Peyer's patch (tissue), 4 donors: Measurements from ENCODE around the gene TRAPPC12. TPM values are rescaled to one million over a fixed set of nuclear protein-coding genes. Genes with fewer than 3 reads are reported as not detected.
A peak's percentile ranks its signal among the peaks of the same experiment; 100 is the strongest.

Source experiments
- DNase-seq, 3 donors: peaks; one replicate each; pipeline ENCODE4 v3.0.0-alpha.2; 2017 to 2019
- H3K27ac ChIP-seq, 4 donors: fragments of 200-600 bp; sonication (generic); one replicate each; pipeline ENCODE4 v1.5.1; 2016 to 2019
- H3K27me3 ChIP-seq, 2 donors: fragments of 200-600 bp; sonication (generic); one replicate each; pipeline ENCODE4 v1.5.1; 2019
- H3K36me3 ChIP-seq, 3 donors: fragments of 200-600 bp; sonication (generic); one replicate each; pipeline ENCODE4 v1.5.1; 2016 to 2019
- H3K4me1 ChIP-seq, 4 donors: fragments of 200-600 bp; sonication (generic); one replicate each; pipeline ENCODE4 v1.5.1; 2016 to 2019
- H3K4me3 ChIP-seq, 4 donors: fragments of 200-600 bp; sonication (generic); 1 replicate in 3 of 4; 2 replicates in 1 of 4; pipeline ENCODE4 v1.5.1; 2016 to 2019; ENCODE audit warnings: mild to moderate bottlenecking in 1 of 4
- H3K9me3 ChIP-seq, 4 donors: fragments of 200-600 bp; sonication (generic); one replicate each; pipeline ENCODE4 v1.5.1; 2016 to 2019; ENCODE audit warnings: mild to moderate bottlenecking in 1 of 4
- POLR2A ChIP-seq, 2 donors: fragments of 450-650 bp; IDR thresholded peaks; one replicate each; pipeline ENCODE4 v1.5.1; 2017; ENCODE audit warnings: antibody characterized with exemption in 2 of 2, mild to moderate bottlenecking in 2 of 2, moderate library complexity in 2 of 2
- total RNA-seq, 4 donors: library from RNA; depleted of rRNA; stranded (reverse); fragments of >200 nt; gene quantifications; one replicate each; pipeline ENCODE4 v1.1.0, GENCODE V29; 2016
- TF ChIP-seq, protein P1 (sequence below), 6 experiments: fragments of 450-650 bp in 4 of 6; fragments of 200-600 bp in 2 of 6; sonication (generic) in 1 of 6; IDR thresholded peaks; one replicate each; pipeline ENCODE4 v1.5.1; 2017 to 2019; ENCODE audit warnings: antibody characterized with exemption in 6 of 6, mild to moderate bottlenecking in 3 of 6, moderate library complexity in 1 of 6

The TRAPPC12 gene
- total RNA-seq, 4 donors from 2014 or later = 122 to 191 (median 158) TPM

DNA sequence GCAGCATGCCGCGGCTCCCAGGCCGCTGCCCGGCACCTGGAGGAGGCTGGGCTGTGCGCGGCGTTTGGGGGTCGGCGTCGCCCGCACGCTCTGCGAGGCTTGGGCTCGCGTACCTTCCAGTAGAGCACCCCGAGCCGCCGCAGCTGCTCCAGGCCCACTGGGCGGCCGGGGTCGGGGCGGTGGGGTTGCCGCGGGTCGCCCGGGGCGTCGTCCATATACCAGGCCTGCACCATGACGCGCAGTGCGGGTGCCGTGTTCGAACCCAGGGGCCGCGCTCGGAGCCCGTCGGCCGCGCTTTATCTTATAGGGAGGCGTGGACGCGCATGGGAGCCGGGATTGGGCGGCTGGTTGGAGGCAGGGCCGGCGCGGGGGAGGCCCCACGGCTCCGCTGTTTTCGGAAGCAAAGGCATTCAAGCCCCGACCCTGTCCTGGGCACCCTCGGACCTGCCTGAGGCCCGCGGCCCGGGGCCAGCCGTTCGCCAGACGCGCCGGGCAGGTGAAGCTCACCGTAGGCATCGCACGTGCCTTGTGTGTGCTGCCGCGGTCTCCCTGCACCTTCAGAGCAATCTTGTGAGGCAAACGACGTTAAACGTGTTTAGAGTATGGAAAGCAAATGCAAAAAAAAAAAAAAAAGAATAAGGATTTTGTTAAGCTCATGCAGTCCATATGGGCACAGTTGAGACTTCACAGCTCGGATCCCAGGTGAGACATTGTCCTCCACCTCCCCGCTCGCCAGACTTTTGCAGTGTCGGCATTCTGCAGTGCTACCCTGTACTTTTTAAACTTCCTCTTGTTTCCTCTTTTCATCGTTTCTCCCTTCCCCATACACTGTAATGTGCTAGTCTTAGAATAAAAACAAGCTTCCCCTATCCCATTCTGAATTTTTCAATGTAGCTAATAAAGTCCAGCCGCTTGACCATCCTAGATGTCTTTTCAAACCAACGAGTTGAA, 140.0 kb downstream of the TRAPPC12 start, which contains the start of gene ADI1:
Gene ADI1 (minus strand): TSS at position 277 of the 951 bp plus-strand sequence. CDS start 44 bp downstream, at position 233.
- H3K4me1 ChIP-seq = peaks cover 0 to 15% (median 3%) of the 10 kb centered on the region in 4 donors
- peak within 1 kb of the TSS; percentile 92 to 99 (median 98) for H3K27ac ChIP-seq
- no peaks in the 10 kb centered on the region for H3K27me3 ChIP-seq
- TF ChIP-seq POLR2A (IDR thresholded peaks at IDR 0.05) = peak; percentile 70 to 73
- TF ChIP-seq, protein P1, sequence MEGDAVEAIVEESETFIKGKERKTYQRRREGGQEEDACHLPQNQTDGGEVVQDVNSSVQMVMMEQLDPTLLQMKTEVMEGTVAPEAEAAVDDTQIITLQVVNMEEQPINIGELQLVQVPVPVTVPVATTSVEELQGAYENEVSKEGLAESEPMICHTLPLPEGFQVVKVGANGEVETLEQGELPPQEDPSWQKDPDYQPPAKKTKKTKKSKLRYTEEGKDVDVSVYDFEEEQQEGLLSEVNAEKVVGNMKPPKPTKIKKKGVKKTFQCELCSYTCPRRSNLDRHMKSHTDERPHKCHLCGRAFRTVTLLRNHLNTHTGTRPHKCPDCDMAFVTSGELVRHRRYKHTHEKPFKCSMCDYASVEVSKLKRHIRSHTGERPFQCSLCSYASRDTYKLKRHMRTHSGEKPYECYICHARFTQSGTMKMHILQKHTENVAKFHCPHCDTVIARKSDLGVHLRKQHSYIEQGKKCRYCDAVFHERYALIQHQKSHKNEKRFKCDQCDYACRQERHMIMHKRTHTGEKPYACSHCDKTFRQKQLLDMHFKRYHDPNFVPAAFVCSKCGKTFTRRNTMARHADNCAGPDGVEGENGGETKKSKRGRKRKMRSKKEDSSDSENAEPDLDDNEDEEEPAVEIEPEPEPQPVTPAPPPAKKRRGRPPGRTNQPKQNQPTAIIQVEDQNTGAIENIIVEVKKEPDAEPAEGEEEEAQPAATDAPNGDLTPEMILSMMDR (IDR thresholded peaks at IDR 0.05) = no peak
- H3K9me3 ChIP-seq = no peaks in the 10 kb centered on the region
- peak; percentile 78 to 89 (median 85) for DNase-seq
- H3K4me3 ChIP-seq = peak within 1 kb of the TSS; percentile 72 to 92 (median 78)
- H3K36me3 ChIP-seq = peaks cover 0 to 9% (median 0%) of the 10 kb centered on the region in 3 donors

DNA sequence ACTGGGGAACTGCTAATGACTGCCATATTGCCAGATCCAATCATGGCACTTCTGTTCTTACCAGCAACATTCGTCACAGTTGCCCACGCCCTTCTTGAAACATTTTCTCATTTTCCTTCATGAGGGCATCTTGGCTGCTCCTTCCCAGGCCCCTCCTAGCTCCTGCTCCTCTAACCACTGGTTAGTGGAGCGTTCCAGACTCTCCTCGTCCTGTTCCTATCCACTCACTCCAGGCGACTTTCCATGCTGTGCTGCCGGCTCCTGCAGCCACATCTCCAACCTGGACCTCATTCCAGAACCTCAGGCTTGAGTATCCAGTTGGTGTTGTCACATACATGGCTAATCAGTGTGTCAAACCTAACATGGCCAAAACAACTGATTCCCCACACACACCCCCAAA, 141.1 kb downstream of the TRAPPC12 start:
- Histone ChIP-seq H3K27me3 (no peaks in the 10 kb centered on the region), H3K36me3 (peaks cover 0 to 9% (median 0%) of the 10 kb centered on the region in 3 donors), H3K4me1 (peaks cover 0 to 15% (median 3%) of the 10 kb centered on the region in 4 donors), H3K4me3 (no peak overlapping the region), H3K27ac (no peak overlapping the region), H3K9me3 (no peaks in the 10 kb centered on the region)
- peak in 1 of 3 donors; percentile 42 for DNase-seq
- TF ChIP-seq POLR2A (IDR thresholded peaks at IDR 0.05) = no peak
- TF ChIP-seq, protein P1 (IDR thresholded peaks at IDR 0.05) = no peak

DNA sequence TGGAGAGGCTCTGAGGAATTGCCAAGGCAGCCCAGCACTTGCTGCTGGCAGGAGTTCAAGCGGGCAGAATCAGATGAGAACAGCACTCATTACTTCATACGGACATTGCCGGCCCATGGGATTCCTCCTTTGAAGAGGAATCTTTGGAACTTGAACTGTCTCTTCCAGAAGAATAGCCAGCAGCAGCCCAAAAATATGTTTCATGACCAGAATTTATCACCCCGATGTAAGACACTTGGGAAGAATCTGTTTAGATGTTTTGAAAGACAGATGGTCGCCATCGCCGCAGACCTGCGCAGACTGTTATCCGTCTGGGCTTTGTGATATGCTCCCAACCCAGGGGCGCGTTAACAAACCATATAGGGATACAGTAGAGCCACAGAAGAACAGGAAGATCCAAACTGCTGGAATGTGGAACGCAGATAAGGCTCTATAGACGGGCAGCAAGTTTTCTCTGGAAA, 143.5 kb downstream of the TRAPPC12 start:
- Histone ChIP-seq H3K4me1 (peaks cover 0 to 15% (median 3%) of the 10 kb centered on the region in 4 donors), H3K4me3 (no peak overlapping the region), H3K27ac (peak overlapping the region in 3 of 4 donors; percentile 17 to 67 (median 37)), H3K27me3 (no peaks in the 10 kb centered on the region), H3K9me3 (no peaks in the 10 kb centered on the region), H3K36me3 (no peaks in the 10 kb centered on the region)
- no peak for DNase-seq
- no peak for TF ChIP-seq POLR2A (IDR thresholded peaks at IDR 0.05)
- TF ChIP-seq, protein P1 (IDR thresholded peaks at IDR 0.05) = no peak

DNA sequence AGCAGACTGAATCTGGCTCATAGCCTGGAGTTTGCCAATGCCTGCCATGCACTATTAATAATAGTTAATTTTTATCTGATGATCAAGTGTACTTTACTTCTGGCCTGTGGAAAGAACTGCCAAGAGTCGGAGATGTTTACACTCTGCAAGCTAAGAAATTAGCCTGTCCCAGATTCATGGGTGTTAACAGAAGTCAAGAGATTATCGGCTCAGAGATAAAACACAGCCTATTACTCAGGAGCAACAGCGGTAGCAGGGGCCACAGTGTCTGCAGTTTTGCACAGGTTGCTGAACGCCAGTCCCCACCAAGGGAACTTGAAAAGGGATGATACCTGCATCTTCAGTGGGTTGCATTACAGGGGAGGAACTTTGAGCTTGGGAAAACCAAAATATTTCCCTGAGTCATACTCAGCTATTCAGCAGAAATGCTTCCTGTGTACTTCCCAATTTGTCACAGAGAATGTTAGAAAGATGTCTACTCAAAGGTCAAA, 144.1 kb downstream of the TRAPPC12 start:
- no peak overlapping the region for H3K4me3 ChIP-seq
- H3K27ac ChIP-seq = peak overlapping the region in 2 of 4 donors; percentile 17 to 67
- H3K27me3 ChIP-seq = no peaks in the 10 kb centered on the region
- H3K9me3 ChIP-seq = no peaks in the 10 kb centered on the region
- TF ChIP-seq, protein P1 (IDR thresholded peaks at IDR 0.05) = no peak
- TF ChIP-seq POLR2A (IDR thresholded peaks at IDR 0.05) = no peak
- DNase-seq = no peak
- H3K4me1 ChIP-seq = peaks cover 0 to 15% (median 3%) of the 10 kb centered on the region in 4 donors
- no peaks in the 10 kb centered on the region for H3K36me3 ChIP-seq

DNA sequence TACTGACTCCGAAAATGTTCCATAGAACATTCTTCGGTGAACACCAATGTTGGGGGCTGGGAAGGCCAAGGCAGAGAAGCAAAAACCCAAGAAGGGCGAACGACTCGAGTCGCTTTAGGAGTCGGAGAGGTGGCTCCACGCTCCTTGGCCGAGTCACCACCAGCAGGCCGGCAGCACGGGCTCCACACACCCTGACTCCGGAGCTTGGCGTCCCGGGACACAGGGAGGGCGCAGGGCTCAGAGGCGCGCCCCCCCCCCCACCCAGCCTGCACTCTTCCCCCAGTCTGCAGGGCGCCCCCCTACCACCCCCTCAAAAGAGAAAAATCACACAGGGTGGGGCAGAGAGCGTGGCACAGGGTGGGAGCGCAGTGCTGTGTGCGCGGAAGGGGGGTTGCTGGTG, 147.4 kb downstream of the TRAPPC12 start:
- Histone ChIP-seq H3K36me3 (no peaks in the 10 kb centered on the region), H3K9me3 (no peaks in the 10 kb centered on the region), H3K4me1 (peaks cover 0 to 7% (median 0%) of the 10 kb centered on the region in 4 donors), H3K27ac (no peak overlapping the region), H3K4me3 (no peak overlapping the region), H3K27me3 (no peaks in the 10 kb centered on the region)
- DNase-seq = no peak
- TF ChIP-seq, protein P1 (IDR thresholded peaks at IDR 0.05) = no peak
- TF ChIP-seq POLR2A (IDR thresholded peaks at IDR 0.05) = no peak
